Lung microvascular endothelial cell (primary cell): ENCODE data around the gene SMIM41. TPM values are rescaled to one million over a fixed set of nuclear protein-coding genes. Genes with fewer than 3 reads are reported as not detected.

ENCODE experiments used
- total RNA-seq: library from RNA; depleted of rRNA; stranded (reverse); fragments of >200 nt; gene quantifications from 2 replicates; pipeline ENCODE4 v1.2.1, GENCODE V29; 2014

The SMIM41 gene
- total RNA-seq, 1 donor from 2014 or later: not detected

Other genes starting within 250 kb of the SMIM41 start
- 0.44 and 0.79 TPM in 2 replicates for gene FIGNL2, start 231.0 kb upstream of the SMIM41 start, total RNA-seq
- gene ANKRD33, start 191.6 kb upstream of the SMIM41 start, total RNA-seq: 0.22 TPM in 1 of 2 replicates, not detected in the other
- gene ACVRL1, start 172.2 kb upstream of the SMIM41 start, total RNA-seq: 293 and 393 TPM in 2 replicates
- 8.5 and 15.1 TPM in 2 replicates for gene ACVR1B, start 128.0 kb upstream of the SMIM41 start, total RNA-seq
- 17.9 and 26.4 TPM in 2 replicates for gene TAMALIN, start 72.8 kb upstream of the SMIM41 start, total RNA-seq
- 0.65 and 2.0 TPM in 2 replicates for gene NR4A1, start 28.3 kb upstream of the SMIM41 start, total RNA-seq
- gene ATG101, start 9.7 kb upstream of the SMIM41 start, total RNA-seq: 41.8 and 66.5 TPM in 2 replicates
- gene KRT80, start 112.3 kb downstream of the SMIM41 start, total RNA-seq: 0.20 and 0.65 TPM in 2 replicates
- gene KRT7, start 153.5 kb downstream of the SMIM41 start, total RNA-seq: 6.7 and 121 TPM in 2 replicates
- not detected in 2 replicates for gene KRT86, start 194.9 kb downstream of the SMIM41 start, total RNA-seq
- gene KRT81, start 211.8 kb downstream of the SMIM41 start, total RNA-seq: under 0.01 TPM in 1 of 2 replicates, not detected in the other
- not detected in 2 replicates for gene KRT83, start 241.7 kb downstream of the SMIM41 start, total RNA-seq